DMS53 (cell line): ENCODE measurements around the gene IFITM2.

Experiments used
- DNase-seq: peaks from one replicate; lab custom pipeline; 2025; lab: John Stamatoyannopoulos, UW

Gene IFITM2

GRCh38 chr11:307766-308708 is at the start of gene IFITM2:
Gene IFITM2, plus strand, starts transcription at chr11:307816. Its CDS starts 377 bp downstream, at chr11:308193.
- DNase-seq, result peak; percentile 82

- DNase-seq, result no peak
Observed at GRCh38 chr11:259413-259812, 48.2 kb upstream of the IFITM2 start.

GRCh38 chr11:261624-262023 is 46.0 kb upstream of the IFITM2 start:
- no peak for DNase-seq

- DNase-seq, result no peak
Observed at GRCh38 chr11:266676-267439, 40.8 kb upstream of the IFITM2 start.

- DNase-seq, result peak; percentile 66
Observed at GRCh38 chr11:267491-267994, 40.1 kb upstream of the IFITM2 start.

GRCh38 chr11:268716-269145 is 38.9 kb upstream of the IFITM2 start:
- peak; percentile 82 for DNase-seq

GRCh38 chr11:269146-269890 is 38.3 kb upstream of the IFITM2 start:
- peak; percentile 41 for DNase-seq

GRCh38 chr11:270451-271318 is 36.9 kb upstream of the IFITM2 start:
- no peak for DNase-seq

GRCh38 chr11:271319-271715 is 36.3 kb upstream of the IFITM2 start:
- no peak for DNase-seq

GRCh38 chr11:272195-272930 is 35.3 kb upstream of the IFITM2 start:
- DNase-seq, result no peak

GRCh38 chr11:272931-273198 is 34.8 kb upstream of the IFITM2 start:
- no peak for DNase-seq

- DNase-seq, result no peak
Observed at GRCh38 chr11:276219-276618, 31.4 kb upstream of the IFITM2 start.

- no peak for DNase-seq
Observed at GRCh38 chr11:278001-278951, 29.3 kb upstream of the IFITM2 start, which contains the start of gene NLRP6. Gene NLRP6, plus strand, starts transcription at chr11:278407. Its CDS starts 163 bp downstream, at chr11:278570.

- peak; percentile 39 for DNase-seq
Observed at GRCh38 chr11:279040-279965, 28.3 kb upstream of the IFITM2 start.

GRCh38 chr11:279966-280705 is 27.5 kb upstream of the IFITM2 start:
- peak; percentile 83 for DNase-seq

- peak; percentile 67 for DNase-seq
Observed at GRCh38 chr11:280706-281485, 26.7 kb upstream of the IFITM2 start.
